ENCODE measurements around the gene MCF2L2. TPM values are rescaled to one million over a fixed set of nuclear protein-coding genes. Genes with fewer than 3 reads are reported as not detected.

Gene MCF2L2
- total and polyA plus RNA-seq, 2 of the 13 experiments (the other 11 are each of a cell fraction or from before 2014, with no cell fraction given): not detected

GRCh38 chr3:183278479-183279088 lies 149.8 kb downstream of the MCF2L2 start (continued):
- TF ChIP-seq FOXO4 (CRISPR knock-in tag; conservative IDR thresholded peaks at IDR 0.05): no peak
- TF ChIP-seq ZNF687 (CRISPR knock-in tag; IDR thresholded peaks at IDR 0.05): no peak
- no peak for TF ChIP-seq ELF3 (CRISPR knock-in tag; IDR thresholded peaks at IDR 0.05)
- no peak for TF ChIP-seq TAF1 (CRISPR knock-in tag; IDR thresholded peaks at IDR 0.05)
- TF ChIP-seq RBM22 (optimal IDR thresholded peaks at IDR 0.05; ENCODE audit: low read length): no peak
- TF ChIP-seq MIXL1 (CRISPR knock-in tag; IDR thresholded peaks at IDR 0.05): no peak
- no peak for TF ChIP-seq ZNF180 (CRISPR knock-in tag; IDR thresholded peaks at IDR 0.05; ENCODE audit: borderline replicate concordance, low read depth)
- TF ChIP-seq ZNF225 (CRISPR knock-in tag; IDR thresholded peaks at IDR 0.05): no peak
- no peak for TF ChIP-seq FOXJ3 (CRISPR knock-in tag; IDR thresholded peaks at IDR 0.05; ENCODE audit: borderline replicate concordance)
- no peak for TF ChIP-seq ATF2 (CRISPR knock-in tag; IDR thresholded peaks at IDR 0.05)

Data from HepG2 (cell line).